HG02938 (cell line): ENCODE results near the gene CSTPP1.

Source experiments
- ATAC-seq: cut with Tn5 transposase; IDR thresholded peaks from one replicate; pipeline ENCODE4 v1.9.1; 2021; ENCODE audit warnings: mild to moderate bottlenecking, moderate library complexity; ENCODE audit not compliant: unreplicated experiment

Gene CSTPP1

GRCh38 chr11:47124675-47125074 lies 188.1 kb downstream of the CSTPP1 start:
- ATAC-seq: no peak

DNA sequence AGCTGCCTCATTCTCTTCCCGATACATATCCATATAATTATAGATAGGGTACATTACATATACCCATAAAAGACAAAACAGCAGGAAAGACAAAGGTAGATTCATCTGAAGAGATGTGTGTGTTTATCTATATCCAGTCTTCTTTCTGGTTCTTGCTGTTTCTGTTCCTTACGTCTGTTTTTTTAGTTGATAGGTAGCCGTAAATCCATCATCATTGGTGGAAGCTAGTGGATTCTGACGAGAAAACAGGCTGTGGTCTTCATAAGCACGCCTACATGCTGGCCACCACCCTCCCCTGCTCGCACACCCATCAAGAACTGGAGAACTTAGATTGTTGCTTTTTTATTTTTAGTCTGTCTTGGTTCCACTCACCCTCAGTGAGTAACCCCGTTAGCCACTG lies 188.5 kb downstream of the CSTPP1 start:
- ATAC-seq: no peak

GRCh38 chr11:47127213-47127612 lies 190.7 kb downstream of the CSTPP1 start:
- no peak for ATAC-seq

- no peak for ATAC-seq
Measured at GRCh38 chr11:47130543-47130942, 194.0 kb downstream of the CSTPP1 start.

GRCh38 chr11:47131136-47131535 lies 194.6 kb downstream of the CSTPP1 start:
- no peak for ATAC-seq

- ATAC-seq: no peak
Measured at GRCh38 chr11:47132490-47132889, 195.9 kb downstream of the CSTPP1 start.

- no peak for ATAC-seq
Measured at GRCh38 chr11:47132981-47133380, 196.4 kb downstream of the CSTPP1 start.

DNA sequence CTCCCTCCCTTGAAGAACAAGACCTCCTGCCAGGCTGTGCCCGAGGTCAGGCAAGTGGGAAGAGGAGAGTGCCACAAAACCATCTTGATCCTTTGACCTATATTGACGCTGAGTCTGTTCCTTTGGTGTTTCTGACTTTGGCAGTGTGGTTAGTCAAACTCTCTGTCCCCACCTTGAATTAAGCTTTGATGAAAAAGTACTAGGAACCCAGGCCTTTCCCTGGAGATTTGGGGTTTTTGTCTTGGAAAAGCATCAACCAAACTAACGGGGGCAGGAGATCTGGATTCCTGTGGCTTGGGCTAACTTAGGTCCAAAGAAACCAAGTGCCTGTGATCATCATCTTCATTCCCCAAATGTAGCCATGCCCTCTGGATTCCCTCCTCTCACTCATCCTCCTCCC lies 199.8 kb downstream of the CSTPP1 start:
- no peak for ATAC-seq

DNA sequence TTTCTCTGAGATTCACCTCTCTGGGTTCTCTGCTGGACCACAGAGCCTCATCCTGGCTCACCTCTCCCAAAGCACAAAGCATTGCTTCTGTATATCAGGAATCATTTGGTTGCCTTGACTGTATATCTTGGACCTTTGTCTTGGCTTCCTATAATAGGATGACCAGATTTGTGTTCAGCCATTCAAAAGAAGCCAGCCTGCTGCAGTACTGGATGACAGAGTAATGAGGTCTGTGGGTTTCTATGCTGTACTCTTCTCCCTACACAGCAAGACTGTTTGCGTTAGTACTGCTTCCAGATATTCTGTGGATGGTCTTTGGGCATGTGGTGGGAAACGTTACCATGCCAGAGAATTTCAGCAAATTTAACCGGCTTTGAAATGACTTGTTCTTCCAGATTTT lies 200.4 kb downstream of the CSTPP1 start:
- no peak for ATAC-seq

DNA sequence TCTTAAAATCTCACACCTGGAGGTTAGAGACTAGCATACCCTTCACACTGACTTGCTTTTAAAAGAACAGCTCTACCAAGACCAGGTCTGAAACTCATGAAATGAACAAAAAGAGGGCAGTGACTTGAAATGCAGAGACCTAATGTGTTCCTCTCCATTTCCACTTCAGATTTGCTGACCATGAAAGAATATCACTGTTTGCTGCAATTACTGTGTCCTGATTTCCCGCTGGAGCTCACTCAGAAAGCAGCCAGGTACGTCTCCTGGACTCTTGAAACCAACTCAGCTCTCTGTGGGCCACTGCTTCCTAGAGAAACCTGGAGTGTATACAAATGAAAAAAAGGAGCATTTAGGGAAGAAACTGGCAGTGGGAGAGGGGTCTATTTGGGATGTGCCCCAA lies 200.9 kb downstream of the CSTPP1 start:
- ATAC-seq: no peak

DNA sequence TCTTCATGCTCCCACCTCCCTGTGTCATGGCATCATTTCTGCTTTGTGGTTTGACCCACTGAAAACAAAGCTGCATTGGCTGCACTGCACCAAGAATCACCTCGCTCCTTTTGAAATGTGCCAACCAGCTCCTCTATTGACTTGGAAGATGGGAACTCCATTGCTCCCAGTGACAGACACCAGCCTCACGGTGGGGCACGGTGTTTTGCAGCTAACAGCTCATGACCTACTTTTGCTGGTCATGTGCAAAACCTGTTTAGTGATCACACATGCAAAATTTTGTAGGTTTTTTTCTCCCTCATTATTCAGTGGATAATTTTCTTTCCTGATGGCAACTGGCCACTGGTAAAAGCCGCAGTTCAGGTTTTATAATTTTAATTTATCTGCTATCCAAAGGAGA lies 203.3 kb downstream of the CSTPP1 start:
- no peak for ATAC-seq

GRCh38 chr11:47143322-47143721 lies 206.8 kb downstream of the CSTPP1 start:
- ATAC-seq: no peak

- no peak for ATAC-seq
Measured at GRCh38 chr11:47144541-47144940, 208.0 kb downstream of the CSTPP1 start.

DNA sequence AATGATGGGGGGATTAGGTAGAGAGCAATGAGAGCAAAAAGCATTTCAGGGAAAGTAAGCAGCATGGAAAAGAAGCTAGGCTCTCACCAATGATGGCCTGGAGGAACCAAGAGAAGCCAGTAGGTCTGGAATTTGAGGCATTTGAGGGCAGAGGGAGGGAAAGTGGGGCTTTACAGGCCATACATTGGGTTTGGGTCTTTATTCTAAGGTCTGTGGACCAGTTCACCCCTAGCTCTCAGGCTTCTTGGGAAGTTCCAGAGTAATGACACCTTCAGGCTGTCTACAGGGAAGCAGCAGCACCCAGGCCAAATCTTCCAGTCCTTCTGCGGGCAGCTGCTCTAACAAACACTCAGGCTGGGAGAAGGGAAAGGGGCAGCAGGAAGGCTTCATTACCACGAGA lies 210.7 kb downstream of the CSTPP1 start:
- no peak for ATAC-seq

DNA sequence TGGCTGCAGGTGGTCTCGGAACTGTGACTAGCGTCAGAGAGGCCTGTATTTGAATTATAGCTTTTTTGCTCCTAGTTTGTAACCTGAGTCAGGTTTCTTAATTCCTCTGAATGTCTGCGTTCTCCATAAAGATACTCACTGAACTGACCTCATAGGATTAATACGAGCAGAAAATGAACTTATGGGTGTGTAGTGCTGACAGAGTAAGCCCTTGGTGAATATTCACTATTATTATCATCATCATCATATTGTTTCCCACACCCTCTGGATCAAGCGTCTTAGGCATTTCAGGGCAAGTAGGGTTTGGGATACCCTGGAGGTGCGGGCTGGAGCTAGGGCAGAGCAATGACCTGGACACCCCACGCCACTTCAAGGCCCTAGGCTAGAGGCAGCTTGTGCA lies 211.1 kb downstream of the CSTPP1 start:
- ATAC-seq: no peak

- no peak for ATAC-seq
Measured at GRCh38 chr11:47148270-47148669, 211.7 kb downstream of the CSTPP1 start.

GRCh38 chr11:47148903-47149531 lies 212.5 kb downstream of the CSTPP1 start:
- ATAC-seq: no peak

- no peak for ATAC-seq
Measured at GRCh38 chr11:47149782-47150181, 213.2 kb downstream of the CSTPP1 start.

DNA sequence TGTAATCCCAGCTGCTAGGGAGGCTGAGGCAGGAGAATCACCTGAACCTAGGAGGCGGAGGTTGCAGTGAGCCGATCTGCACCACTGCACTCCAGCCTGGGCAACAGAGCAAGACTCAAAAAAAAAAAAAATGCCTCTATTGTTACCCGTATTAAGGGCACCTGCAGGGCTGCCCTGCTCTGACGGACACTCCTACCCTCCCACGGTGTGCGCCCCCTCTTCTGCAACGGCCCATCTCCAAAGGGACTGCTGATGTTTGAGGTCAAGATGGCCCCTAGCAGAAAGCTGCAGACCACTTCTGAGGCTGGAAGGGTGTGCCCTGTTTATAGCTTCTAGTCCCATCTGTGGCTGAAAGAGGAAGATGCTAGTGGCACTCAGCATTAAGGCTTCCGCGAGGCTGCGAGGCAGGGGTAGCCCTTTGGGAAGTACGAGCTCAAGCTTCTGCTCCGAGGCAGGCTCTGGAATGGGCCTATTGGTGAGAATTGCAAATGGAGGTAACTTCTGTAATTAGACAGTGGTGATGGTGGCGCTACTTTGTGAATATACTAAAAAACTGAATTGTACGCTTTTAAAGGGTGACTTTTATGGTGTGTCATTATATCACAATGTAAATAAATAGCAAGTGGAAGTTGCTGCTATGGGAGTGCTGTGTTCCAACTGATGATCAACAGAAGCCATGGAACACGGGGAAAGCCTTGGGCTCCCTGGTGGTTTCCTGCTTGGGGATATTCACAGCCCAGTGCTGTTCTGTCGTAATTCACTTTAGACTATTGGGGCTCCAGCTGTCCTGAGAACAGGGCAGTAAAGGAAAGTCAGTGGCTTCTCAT lies 215.8 kb downstream of the CSTPP1 start:
- ATAC-seq: no peak

DNA sequence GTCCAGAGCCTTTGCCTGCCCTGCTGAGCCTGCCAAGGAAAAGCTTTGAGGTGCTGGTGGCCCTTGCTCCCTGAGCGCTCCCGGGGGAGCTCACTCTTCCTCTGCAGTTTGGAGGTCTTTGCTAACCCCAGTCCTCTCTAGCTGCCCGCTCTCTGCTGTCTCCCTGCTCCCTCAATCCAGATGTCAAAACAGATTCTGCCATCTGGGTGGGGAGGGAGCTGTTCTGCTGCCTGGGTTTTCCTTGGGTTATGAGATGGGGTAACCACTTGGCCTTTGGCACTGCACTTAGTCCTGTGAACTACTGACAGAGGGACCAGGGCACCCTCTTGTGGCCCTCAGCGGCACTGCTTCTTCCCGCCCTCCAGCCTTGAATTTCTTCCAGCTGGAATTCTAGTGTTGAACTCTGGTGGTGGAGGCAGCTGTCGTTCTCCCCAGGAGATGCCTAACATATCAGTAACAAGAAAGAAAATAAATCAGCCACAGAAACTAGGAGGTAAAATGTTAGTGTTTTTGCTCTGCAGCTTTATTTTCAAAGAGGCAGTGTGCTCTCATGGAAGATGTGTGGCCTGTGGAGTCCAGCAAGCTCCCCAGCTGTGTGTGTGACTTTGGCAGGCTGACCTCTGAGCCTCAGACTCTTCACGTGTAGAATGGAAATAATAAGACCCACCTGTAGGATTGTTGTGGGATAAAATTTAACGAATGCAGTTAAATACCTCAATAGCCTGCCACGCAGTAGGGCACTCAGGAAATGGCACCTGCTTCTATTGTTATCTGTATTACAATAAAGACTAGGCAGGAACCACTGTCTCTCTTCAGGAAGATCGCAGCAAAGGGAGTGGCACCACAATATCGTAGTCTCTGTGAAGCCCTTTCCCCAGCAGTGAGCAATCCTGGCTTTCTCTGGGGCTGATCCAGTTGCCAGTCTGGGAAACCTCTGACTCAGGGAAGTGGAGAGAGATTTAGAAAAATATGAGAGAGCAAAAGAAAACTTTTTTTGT lies 216.7 kb downstream of the CSTPP1 start:
- no peak for ATAC-seq
